ENCODE measurements around the gene SESTD1. TPM values are rescaled to one million over a fixed set of nuclear protein-coding genes. Genes with fewer than 3 reads are reported as not detected.

The SESTD1 gene
- total and polyA plus RNA-seq, 2 donors (not counting 1 experiment from before 2014, with no cell fraction given) = 16.8 to 51.9 TPM

GRCh38 chr2:179172894-179173293, 91.7 kb downstream of the SESTD1 start:
- Histone ChIP-seq H2AFZ (ENCODE audit: low read length) (no peak overlapping the region), H3K9ac (ENCODE audit: insufficient read depth, low read length) (no peak overlapping the region), H3K36me3 (ENCODE audit: control insufficient read depth, insufficient read depth, low read length) (no peaks in the 10 kb centered on the region), H3K27ac (ENCODE audit: insufficient read depth, low read length) (no peak overlapping the region), H3K4me1 (ENCODE audit: control insufficient read depth, extremely low read depth, insufficient read depth, low read length) (no peaks in the 10 kb centered on the region), H3K27me3 (ENCODE audit: control insufficient read depth, insufficient read depth, low read length) (no peaks in the 10 kb centered on the region), H4K20me1 (ENCODE audit: control insufficient read depth, extremely low read depth, insufficient read depth, low read length) (no peaks in the 10 kb centered on the region), H3K4me3 (replicated peaks in 1 of 4; ENCODE audit: control extremely low read depth in 1 of 4, insufficient read depth in 1 of 4, low read depth in 3 of 4, low read length in 4 of 4) (no peak overlapping the region), H3K9me3 (ENCODE audit: control insufficient read depth, insufficient read depth, low read depth, low read length) (no peaks in the 10 kb centered on the region), H3K4me2 (ENCODE audit: extremely low read depth, insufficient read depth, low read length) (no peak overlapping the region), H3K79me2 (ENCODE audit: control insufficient read depth, insufficient read depth, low read length) (no peaks in the 10 kb centered on the region)
- TF ChIP-seq EZH2 (IDR thresholded peaks at IDR 0.05; ENCODE audit: low read length, missing control alignments) = no peak
- TF ChIP-seq, protein P1, sequence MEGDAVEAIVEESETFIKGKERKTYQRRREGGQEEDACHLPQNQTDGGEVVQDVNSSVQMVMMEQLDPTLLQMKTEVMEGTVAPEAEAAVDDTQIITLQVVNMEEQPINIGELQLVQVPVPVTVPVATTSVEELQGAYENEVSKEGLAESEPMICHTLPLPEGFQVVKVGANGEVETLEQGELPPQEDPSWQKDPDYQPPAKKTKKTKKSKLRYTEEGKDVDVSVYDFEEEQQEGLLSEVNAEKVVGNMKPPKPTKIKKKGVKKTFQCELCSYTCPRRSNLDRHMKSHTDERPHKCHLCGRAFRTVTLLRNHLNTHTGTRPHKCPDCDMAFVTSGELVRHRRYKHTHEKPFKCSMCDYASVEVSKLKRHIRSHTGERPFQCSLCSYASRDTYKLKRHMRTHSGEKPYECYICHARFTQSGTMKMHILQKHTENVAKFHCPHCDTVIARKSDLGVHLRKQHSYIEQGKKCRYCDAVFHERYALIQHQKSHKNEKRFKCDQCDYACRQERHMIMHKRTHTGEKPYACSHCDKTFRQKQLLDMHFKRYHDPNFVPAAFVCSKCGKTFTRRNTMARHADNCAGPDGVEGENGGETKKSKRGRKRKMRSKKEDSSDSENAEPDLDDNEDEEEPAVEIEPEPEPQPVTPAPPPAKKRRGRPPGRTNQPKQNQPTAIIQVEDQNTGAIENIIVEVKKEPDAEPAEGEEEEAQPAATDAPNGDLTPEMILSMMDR (conservative IDR thresholded peaks at IDR 0.05 in 1 of 2, IDR thresholded peaks at IDR 0.05 in 1 of 2; ENCODE audit: low read depth in 1 of 2, low read length in 2 of 2) = no peak
- no peak for DNase-seq (ENCODE audit: low read depth in 2 of 2)

DNA sequence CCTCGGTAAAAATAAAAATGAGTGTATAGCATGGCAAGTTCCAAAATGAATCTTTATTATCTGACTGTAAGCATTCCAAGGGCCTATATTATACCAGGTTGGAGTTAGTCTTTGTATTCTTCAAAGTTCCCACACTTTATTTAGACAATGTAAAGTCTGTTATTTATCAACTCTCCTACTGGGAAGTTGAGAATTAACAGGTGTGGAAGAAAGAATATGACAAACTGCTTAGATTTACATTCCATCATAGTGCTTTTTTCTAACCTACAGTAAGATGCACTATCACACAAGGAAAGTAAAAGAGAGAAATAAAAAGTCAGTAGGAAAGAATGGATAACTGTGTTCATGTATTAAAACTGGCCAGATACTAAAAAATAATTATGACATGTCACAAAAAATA, 93.3 kb downstream of the SESTD1 start:
- Histone ChIP-seq H3K36me3 (ENCODE audit: control insufficient read depth, insufficient read depth, low read length) (no peaks in the 10 kb centered on the region), H3K4me3 (replicated peaks in 1 of 4; ENCODE audit: control extremely low read depth in 1 of 4, insufficient read depth in 1 of 4, low read depth in 3 of 4, low read length in 4 of 4) (no peak overlapping the region), H3K4me1 (ENCODE audit: control insufficient read depth, extremely low read depth, insufficient read depth, low read length) (no peaks in the 10 kb centered on the region), H4K20me1 (ENCODE audit: control insufficient read depth, extremely low read depth, insufficient read depth, low read length) (no peaks in the 10 kb centered on the region), H3K4me2 (ENCODE audit: extremely low read depth, insufficient read depth, low read length) (no peak overlapping the region), H3K27ac (ENCODE audit: insufficient read depth, low read length) (no peak overlapping the region), H3K79me2 (ENCODE audit: control insufficient read depth, insufficient read depth, low read length) (no peaks in the 10 kb centered on the region), H3K9me3 (ENCODE audit: control insufficient read depth, insufficient read depth, low read depth, low read length) (no peaks in the 10 kb centered on the region), H3K9ac (ENCODE audit: insufficient read depth, low read length) (no peak overlapping the region), H3K27me3 (ENCODE audit: control insufficient read depth, insufficient read depth, low read length) (no peaks in the 10 kb centered on the region), H2AFZ (ENCODE audit: low read length) (no peak overlapping the region)
- DNase-seq (ENCODE audit: low read depth in 2 of 2) = no peak
- TF ChIP-seq, protein P1 (conservative IDR thresholded peaks at IDR 0.05 in 1 of 2, IDR thresholded peaks at IDR 0.05 in 1 of 2; ENCODE audit: low read depth in 1 of 2, low read length in 2 of 2) = no peak
- no peak for TF ChIP-seq EZH2 (IDR thresholded peaks at IDR 0.05; ENCODE audit: low read length, missing control alignments)

GRCh38 chr2:179170901-179171300, 93.7 kb downstream of the SESTD1 start:
- DNase-seq (ENCODE audit: low read depth in 2 of 2) = no peak
- H3K9ac ChIP-seq (ENCODE audit: insufficient read depth, low read length) = no peak overlapping the region
- no peaks in the 10 kb centered on the region for H3K79me2 ChIP-seq (ENCODE audit: control insufficient read depth, insufficient read depth, low read length)
- TF ChIP-seq, protein P1 (conservative IDR thresholded peaks at IDR 0.05 in 1 of 2, IDR thresholded peaks at IDR 0.05 in 1 of 2; ENCODE audit: low read depth in 1 of 2, low read length in 2 of 2) = no peak
- TF ChIP-seq EZH2 (IDR thresholded peaks at IDR 0.05; ENCODE audit: low read length, missing control alignments) = no peak
- H3K4me1 ChIP-seq (ENCODE audit: control insufficient read depth, extremely low read depth, insufficient read depth, low read length) = no peaks in the 10 kb centered on the region
- H3K9me3 ChIP-seq (ENCODE audit: control insufficient read depth, insufficient read depth, low read depth, low read length) = no peaks in the 10 kb centered on the region
- H3K36me3 ChIP-seq (ENCODE audit: control insufficient read depth, insufficient read depth, low read length) = no peaks in the 10 kb centered on the region
- H3K27me3 ChIP-seq (ENCODE audit: control insufficient read depth, insufficient read depth, low read length) = no peaks in the 10 kb centered on the region
- no peak overlapping the region for H3K27ac ChIP-seq (ENCODE audit: insufficient read depth, low read length)
- H3K4me3 ChIP-seq (replicated peaks in 1 of 4; ENCODE audit: control extremely low read depth in 1 of 4, insufficient read depth in 1 of 4, low read depth in 3 of 4, low read length in 4 of 4) = no peak overlapping the region
- no peaks in the 10 kb centered on the region for H4K20me1 ChIP-seq (ENCODE audit: control insufficient read depth, extremely low read depth, insufficient read depth, low read length)
- H3K4me2 ChIP-seq (ENCODE audit: extremely low read depth, insufficient read depth, low read length) = no peak overlapping the region
- H2AFZ ChIP-seq (ENCODE audit: low read length) = no peak overlapping the region

Data from fibroblast of lung (primary cell).